CD4-positive, alpha-beta T cell treated with Interleukin-2 at 100 ng/mL for 4 hours (primary cell): Measurements from ENCODE around the gene PGRMC2.
"Not testable (repeated sequence)": the region's sequence is repeated elsewhere in the genome, so short reads cannot be mapped to it uniquely, and the experiment has no call there.

ENCODE experiments used
- DNase-seq: peaks from one replicate; pipeline ENCODE4 v3.0.0-alpha.2; 2020; ENCODE audit warnings: low spot score

PGRMC2 gene

GRCh38 chr4:128267745-128268144 is 19.9 kb downstream of the PGRMC2 start:
- no peak for DNase-seq

- not testable (repeated sequence) for DNase-seq
Observed at GRCh38 chr4:128267171-128267570, 20.4 kb downstream of the PGRMC2 start.

- not testable (repeated sequence) for DNase-seq
Observed at GRCh38 chr4:128265550-128265949, 22.1 kb downstream of the PGRMC2 start.

- DNase-seq = not testable (repeated sequence)
Observed at GRCh38 chr4:128259889-128260288, 27.7 kb downstream of the PGRMC2 start.

GRCh38 chr4:128258166-128258565 is 29.4 kb downstream of the PGRMC2 start:
- not testable (repeated sequence) for DNase-seq

GRCh38 chr4:128256539-128256938 is 31.1 kb downstream of the PGRMC2 start:
- no peak for DNase-seq

GRCh38 chr4:128255906-128256305 is 31.7 kb downstream of the PGRMC2 start:
- no peak for DNase-seq

- no peak for DNase-seq
Observed at GRCh38 chr4:128249787-128250668, 37.6 kb downstream of the PGRMC2 start.

- no peak for DNase-seq
Observed at GRCh38 chr4:128247906-128248305, 39.7 kb downstream of the PGRMC2 start.

- DNase-seq = not testable (repeated sequence)
Observed at GRCh38 chr4:128245391-128245790, 42.2 kb downstream of the PGRMC2 start.

GRCh38 chr4:128244379-128244778 is 43.2 kb downstream of the PGRMC2 start:
- no peak for DNase-seq

- no peak for DNase-seq
Observed at GRCh38 chr4:128242601-128243000, 45.0 kb downstream of the PGRMC2 start.

- DNase-seq = no peak
Observed at GRCh38 chr4:128241981-128242380, 45.6 kb downstream of the PGRMC2 start.

- DNase-seq = no peak
Observed at GRCh38 chr4:128241425-128241913, 46.1 kb downstream of the PGRMC2 start.

- no peak for DNase-seq
Observed at GRCh38 chr4:128241019-128241418, 46.6 kb downstream of the PGRMC2 start.

- no peak for DNase-seq
Observed at GRCh38 chr4:128234836-128235235, 52.8 kb downstream of the PGRMC2 start.

- no peak for DNase-seq
Observed at GRCh38 chr4:128232719-128233118, 54.9 kb downstream of the PGRMC2 start.

GRCh38 chr4:128228845-128229795 is 58.5 kb downstream of the PGRMC2 start:
- no peak for DNase-seq

GRCh38 chr4:128227991-128228571 is 59.5 kb downstream of the PGRMC2 start:
- DNase-seq = no peak

- no peak for DNase-seq
Observed at GRCh38 chr4:128225148-128225547, 62.5 kb downstream of the PGRMC2 start.

GRCh38 chr4:128221586-128221985 is 66.0 kb downstream of the PGRMC2 start:
- DNase-seq = no peak
